GM23338 (cell line): Measurements from ENCODE around the gene PEPD. TPM values are rescaled to one million over a fixed set of nuclear protein-coding genes. Genes with fewer than 3 reads are reported as not detected.

ENCODE experiments used
- ATAC-seq: fragments of 200-7000 bp; cut with Tn5 transposase; 3 replicates; pipeline ENCODE4 v1.9.1; 2020
- DNase-seq: peaks from one replicate; pipeline ENCODE4 v3.0.0-alpha.2; 2015; ENCODE audit warnings: low spot score
- H2AFZ ChIP-seq: fragments of 200-600 bp; sonication (generic); 2 replicates; pipeline ENCODE4 v1.8.0; 2016; ENCODE audit warnings: antibody characterized with exemption, mild to moderate bottlenecking, moderate library complexity
- H3F3A ChIP-seq: fragments of 200-600 bp; sonication (generic); replicated peaks from 2 replicates; pipeline ENCODE4 v1.8.0; 2017; ENCODE audit warnings: antibody characterized with exemption, mixed run types, low read depth
- H3K27ac ChIP-seq: fragments of 200-600 bp; sonication (generic); 2 replicates; pipeline ENCODE4 v1.6.1; 2016; ENCODE audit warnings: low read depth
- H3K27me3 ChIP-seq: fragments of 200-600 bp; sonication (generic); 2 replicates; pipeline ENCODE4 v1.8.0; 2016; ENCODE audit warnings: mild to moderate bottlenecking, mixed run types, moderate library complexity; ENCODE audit not compliant: insufficient read depth
- H3K36me3 ChIP-seq: fragments of 200-600 bp; sonication (generic); 2 replicates; pipeline ENCODE4 v1.8.0; 2016; ENCODE audit warnings: mild to moderate bottlenecking; ENCODE audit not compliant: insufficient read depth
- H3K4me1 ChIP-seq: fragments of 200-600 bp; sonication (generic); 2 replicates; pipeline ENCODE4 v1.8.0; 2016; ENCODE audit warnings: mild to moderate bottlenecking, moderate library complexity; ENCODE audit not compliant: insufficient read depth
- H3K4me2 ChIP-seq: fragments of 200-600 bp; sonication (generic); 2 replicates; pipeline ENCODE4 v1.7.1; 2017; ENCODE audit warnings: mixed run types
- H3K4me3 ChIP-seq: fragments of 200-600 bp; sonication (generic); 2 replicates; pipeline ENCODE4 v1.6.1; 2016; ENCODE audit warnings: mixed run types
- H3K79me2 ChIP-seq: fragments of 200-600 bp; sonication (generic); replicated peaks from 2 replicates; pipeline ENCODE4 v1.8.0; 2017; ENCODE audit warnings: mild to moderate bottlenecking; ENCODE audit not compliant: insufficient read depth
- H3K9me2 ChIP-seq: fragments of 200-600 bp; sonication (generic); 2 replicates; pipeline ENCODE4 v1.8.0; 2017; ENCODE audit not compliant: insufficient read depth
- H4K20me1 ChIP-seq: fragments of 200-600 bp; sonication (generic); replicated peaks from 2 replicates; pipeline ENCODE4 v1.8.0; 2017; ENCODE audit warnings: mild to moderate bottlenecking; ENCODE audit not compliant: insufficient read depth
- H3K27ac Mint-ChIP-seq: 2 replicates; pipeline ENCODE4 v1.8.0; 2020; ENCODE audit warnings: inconsistent platforms, mild to moderate bottlenecking, moderate library complexity, mixed read lengths
- H3K27me3 Mint-ChIP-seq: 3 replicates; pipeline ENCODE4 v1.8.0; 2022; ENCODE audit warnings: low read depth, mild to moderate bottlenecking, moderate library complexity, mixed read lengths, inconsistent platforms; ENCODE audit not compliant: insufficient read depth, poor library complexity
- H3K36me3 Mint-ChIP-seq: 3 replicates; pipeline ENCODE4 v1.8.0; 2021; ENCODE audit warnings: low read depth, mild to moderate bottlenecking, inconsistent platforms, moderate library complexity, mixed read lengths
- H3K4me1 Mint-ChIP-seq: 3 replicates; pipeline ENCODE4 v1.8.0; 2020; ENCODE audit warnings: mild to moderate bottlenecking, inconsistent platforms, mixed read lengths
- H3K4me3 Mint-ChIP-seq: 3 replicates; pipeline ENCODE4 v1.8.0; 2021; ENCODE audit warnings: moderate library complexity, mild to moderate bottlenecking, inconsistent platforms, mixed read lengths
- H3K9me3 Mint-ChIP-seq: 3 replicates; pipeline ENCODE4 v1.8.0; 2020; ENCODE audit warnings: moderate library complexity, mild to moderate bottlenecking, inconsistent platforms, mixed read lengths
- CREB1 ChIP-seq: fragments of 250-450 bp; sonication (Bioruptor Pico); IDR thresholded peaks from 2 replicates; pipeline ENCODE4 v1.5.0; 2020; ENCODE audit warnings: low read depth, mild to moderate bottlenecking, moderate library complexity
- EZH2 ChIP-seq: fragments of 200-600 bp; sonication (generic); IDR thresholded peaks from one replicate; pipeline ENCODE4 v1.8.0; 2017; ENCODE audit warnings: antibody characterized with exemption, mild to moderate bottlenecking, low read depth; ENCODE audit not compliant: unreplicated experiment
- EZH2phosphoT487 ChIP-seq: fragments of 200-600 bp; sonication (generic); IDR thresholded peaks from one replicate; pipeline ENCODE4 v1.8.1; 2018; ENCODE audit warnings: antibody characterized with exemption; ENCODE audit not compliant: unreplicated experiment
- JUNB ChIP-seq: IDR thresholded peaks from one replicate; pipeline ENCODE4 v1.6.1; 2016; ENCODE audit warnings: antibody characterized with exemption; ENCODE audit not compliant: unreplicated experiment
- NANOG ChIP-seq: IDR thresholded peaks from 2 replicates; pipeline ENCODE4 v1.6.1; 2016; ENCODE audit warnings: antibody characterized with exemption, borderline replicate concordance
- POLR2AphosphoS5 ChIP-seq: IDR thresholded peaks from 2 replicates; pipeline ENCODE4 v1.6.1; 2016; ENCODE audit warnings: antibody characterized with exemption, low read depth
- STAT1 ChIP-seq: IDR thresholded peaks from one replicate; pipeline ENCODE4 v1.6.1; 2016; ENCODE audit warnings: antibody characterized with exemption; ENCODE audit not compliant: unreplicated experiment
- ZNF114 ChIP-seq: fragments of 250-450 bp; sonication (Bioruptor Pico); IDR thresholded peaks from 2 replicates; pipeline ENCODE4 v1.5.0; 2020; ENCODE audit warnings: mild to moderate bottlenecking, moderate library complexity
- ZNF331 ChIP-seq: fragments of 250-450 bp; sonication (Bioruptor Pico); IDR thresholded peaks from 2 replicates; pipeline ENCODE4 v1.5.0; 2020; ENCODE audit warnings: low read depth, mild to moderate bottlenecking, moderate library complexity
- polyA plus RNA-seq: library from polyadenylated mRNA; unstranded; fragments of >200 nt; fragmentation: Nextera tagmentation; extraction: Ambion mirVana; gene quantifications from 2 replicates; pipeline ENCODE4 v1.2.1, GENCODE V29; 2016
- total RNA-seq: library from RNA; depleted of rRNA; stranded (reverse); fragments of >200 nt; shearing (Covaris generic); gene quantifications from 2 replicates; pipeline ENCODE4 v1.2.3, GENCODE V29; 2014
- TF ChIP-seq, protein P1 (sequence below), 2 experiments: fragments of 200-600 bp in 1 of 2; sonication (generic) in 1 of 2; conservative IDR thresholded peaks; 2 replicates each; pipeline versions ENCODE4 v1.5.1 to v1.6.1; 2016 to 2017; ENCODE audit warnings: antibody characterized with exemption in 2 of 2, low read depth in 2 of 2, mild to moderate bottlenecking in 2 of 2, moderate library complexity in 1 of 2
- TF ChIP-seq, protein P2 (sequence below): fragments of 250-450 bp; sonication (Bioruptor Pico); IDR thresholded peaks from 2 replicates; pipeline ENCODE4 v1.5.0; 2020; ENCODE audit warnings: mild to moderate bottlenecking, moderate library complexity
- TF ChIP-seq, protein P3 (sequence below): IDR thresholded peaks from one replicate; pipeline ENCODE4 v1.6.1; 2018; ENCODE audit warnings: antibody characterized with exemption; ENCODE audit not compliant: unreplicated experiment
- TF ChIP-seq, protein P4 (sequence below): IDR thresholded peaks from 2 replicates; pipeline ENCODE4 v1.6.1; 2016; ENCODE audit warnings: antibody characterized with exemption

The PEPD gene
- total and polyA plus RNA-seq, 2 experiments from 2014 or later, result 81.7 to 89.2 TPM

DNA sequence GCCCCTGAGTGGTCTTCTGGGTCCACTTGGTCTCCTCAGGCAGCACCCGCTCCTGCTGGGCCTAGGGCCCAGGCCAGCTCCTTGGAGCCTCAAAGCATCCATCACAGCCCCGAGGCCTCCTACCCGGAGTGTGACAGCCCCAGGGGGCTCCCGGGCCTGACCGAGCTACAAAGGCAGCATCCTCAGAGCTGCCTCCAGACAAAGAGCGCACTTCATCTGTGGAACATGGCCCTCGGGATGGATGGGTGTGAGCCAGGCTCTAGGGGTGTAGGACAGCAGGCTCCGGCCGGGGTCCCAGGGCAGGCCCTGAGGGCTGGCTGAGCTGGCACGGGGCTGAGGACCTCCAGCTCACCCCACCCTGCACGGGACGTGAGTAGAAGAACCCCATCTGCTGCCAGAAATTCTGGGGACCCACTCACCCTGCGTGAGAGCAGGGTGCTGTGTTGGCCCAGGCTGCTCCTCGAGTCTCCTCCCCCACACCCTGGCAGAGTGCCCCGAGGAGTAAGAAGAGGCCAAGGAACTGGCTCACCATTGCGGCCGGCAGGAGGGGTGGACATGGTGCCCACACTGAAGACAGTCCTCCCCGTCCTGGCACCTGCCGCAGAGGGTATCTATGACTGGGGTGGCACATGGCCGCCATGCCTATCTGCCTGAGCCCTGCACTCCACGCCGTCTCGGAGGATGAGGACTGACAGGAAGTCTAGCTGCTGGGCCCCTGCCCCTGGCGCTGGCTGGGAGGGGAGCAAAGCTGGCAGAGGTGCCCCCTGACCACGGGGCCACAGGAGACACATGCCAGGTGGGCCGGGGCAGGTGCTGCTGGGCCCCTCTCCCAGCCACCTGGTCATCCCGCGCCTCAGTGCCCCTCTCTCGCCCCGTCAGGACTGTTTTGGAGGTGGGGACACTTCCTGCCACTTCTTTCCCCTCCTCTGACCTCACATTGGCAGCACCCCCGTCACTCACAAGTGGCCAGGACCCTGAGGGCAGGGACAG lies 125.7 kb downstream of the PEPD start:
- Mint-ChIP-seq H3K4me3 (no peak overlapping the region), H3K27ac (peak overlapping the region; percentile 49; the same call in 1 of the 2 replicates), H3K27me3 (peaks cover 6% of the 10 kb centered on the region), H3K36me3 (no peaks in the 10 kb centered on the region), H3K9me3 (no peaks in the 10 kb centered on the region; the same call in 2 of the 3 replicates), H3K4me1 (peaks cover 19% of the 10 kb centered on the region)
- Histone ChIP-seq H2AFZ (no peak overlapping the region), H3K27ac (no peak overlapping the region), H3K9me2 (no peaks in the 10 kb centered on the region), H3K27me3 (no peaks in the 10 kb centered on the region), H3K4me1 (no peaks in the 10 kb centered on the region), H3K79me2 (no peaks in the 10 kb centered on the region), H3K4me3 (no peak overlapping the region), H3F3A (no peaks in the 10 kb centered on the region), H3K36me3 (no peaks in the 10 kb centered on the region), H4K20me1 (no peaks in the 10 kb centered on the region), H3K4me2 (no peak overlapping the region)
- TF ChIP-seq, protein P1, sequence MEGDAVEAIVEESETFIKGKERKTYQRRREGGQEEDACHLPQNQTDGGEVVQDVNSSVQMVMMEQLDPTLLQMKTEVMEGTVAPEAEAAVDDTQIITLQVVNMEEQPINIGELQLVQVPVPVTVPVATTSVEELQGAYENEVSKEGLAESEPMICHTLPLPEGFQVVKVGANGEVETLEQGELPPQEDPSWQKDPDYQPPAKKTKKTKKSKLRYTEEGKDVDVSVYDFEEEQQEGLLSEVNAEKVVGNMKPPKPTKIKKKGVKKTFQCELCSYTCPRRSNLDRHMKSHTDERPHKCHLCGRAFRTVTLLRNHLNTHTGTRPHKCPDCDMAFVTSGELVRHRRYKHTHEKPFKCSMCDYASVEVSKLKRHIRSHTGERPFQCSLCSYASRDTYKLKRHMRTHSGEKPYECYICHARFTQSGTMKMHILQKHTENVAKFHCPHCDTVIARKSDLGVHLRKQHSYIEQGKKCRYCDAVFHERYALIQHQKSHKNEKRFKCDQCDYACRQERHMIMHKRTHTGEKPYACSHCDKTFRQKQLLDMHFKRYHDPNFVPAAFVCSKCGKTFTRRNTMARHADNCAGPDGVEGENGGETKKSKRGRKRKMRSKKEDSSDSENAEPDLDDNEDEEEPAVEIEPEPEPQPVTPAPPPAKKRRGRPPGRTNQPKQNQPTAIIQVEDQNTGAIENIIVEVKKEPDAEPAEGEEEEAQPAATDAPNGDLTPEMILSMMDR (conservative IDR thresholded peaks at IDR 0.05; ENCODE audit: low read depth in 2 of 2), result no peak
- TF ChIP-seq CREB1 (CRISPR knock-in tag) (no peak), NANOG (no peak), JUNB (no peak), EZH2phosphoT487 (no peak), ZNF331 (CRISPR knock-in tag) (no peak), POLR2AphosphoS5 (no peak), ZNF114 (CRISPR knock-in tag) (no peak), EZH2 (no peak), STAT1 (no peak)
- TF ChIP-seq, protein P2, sequence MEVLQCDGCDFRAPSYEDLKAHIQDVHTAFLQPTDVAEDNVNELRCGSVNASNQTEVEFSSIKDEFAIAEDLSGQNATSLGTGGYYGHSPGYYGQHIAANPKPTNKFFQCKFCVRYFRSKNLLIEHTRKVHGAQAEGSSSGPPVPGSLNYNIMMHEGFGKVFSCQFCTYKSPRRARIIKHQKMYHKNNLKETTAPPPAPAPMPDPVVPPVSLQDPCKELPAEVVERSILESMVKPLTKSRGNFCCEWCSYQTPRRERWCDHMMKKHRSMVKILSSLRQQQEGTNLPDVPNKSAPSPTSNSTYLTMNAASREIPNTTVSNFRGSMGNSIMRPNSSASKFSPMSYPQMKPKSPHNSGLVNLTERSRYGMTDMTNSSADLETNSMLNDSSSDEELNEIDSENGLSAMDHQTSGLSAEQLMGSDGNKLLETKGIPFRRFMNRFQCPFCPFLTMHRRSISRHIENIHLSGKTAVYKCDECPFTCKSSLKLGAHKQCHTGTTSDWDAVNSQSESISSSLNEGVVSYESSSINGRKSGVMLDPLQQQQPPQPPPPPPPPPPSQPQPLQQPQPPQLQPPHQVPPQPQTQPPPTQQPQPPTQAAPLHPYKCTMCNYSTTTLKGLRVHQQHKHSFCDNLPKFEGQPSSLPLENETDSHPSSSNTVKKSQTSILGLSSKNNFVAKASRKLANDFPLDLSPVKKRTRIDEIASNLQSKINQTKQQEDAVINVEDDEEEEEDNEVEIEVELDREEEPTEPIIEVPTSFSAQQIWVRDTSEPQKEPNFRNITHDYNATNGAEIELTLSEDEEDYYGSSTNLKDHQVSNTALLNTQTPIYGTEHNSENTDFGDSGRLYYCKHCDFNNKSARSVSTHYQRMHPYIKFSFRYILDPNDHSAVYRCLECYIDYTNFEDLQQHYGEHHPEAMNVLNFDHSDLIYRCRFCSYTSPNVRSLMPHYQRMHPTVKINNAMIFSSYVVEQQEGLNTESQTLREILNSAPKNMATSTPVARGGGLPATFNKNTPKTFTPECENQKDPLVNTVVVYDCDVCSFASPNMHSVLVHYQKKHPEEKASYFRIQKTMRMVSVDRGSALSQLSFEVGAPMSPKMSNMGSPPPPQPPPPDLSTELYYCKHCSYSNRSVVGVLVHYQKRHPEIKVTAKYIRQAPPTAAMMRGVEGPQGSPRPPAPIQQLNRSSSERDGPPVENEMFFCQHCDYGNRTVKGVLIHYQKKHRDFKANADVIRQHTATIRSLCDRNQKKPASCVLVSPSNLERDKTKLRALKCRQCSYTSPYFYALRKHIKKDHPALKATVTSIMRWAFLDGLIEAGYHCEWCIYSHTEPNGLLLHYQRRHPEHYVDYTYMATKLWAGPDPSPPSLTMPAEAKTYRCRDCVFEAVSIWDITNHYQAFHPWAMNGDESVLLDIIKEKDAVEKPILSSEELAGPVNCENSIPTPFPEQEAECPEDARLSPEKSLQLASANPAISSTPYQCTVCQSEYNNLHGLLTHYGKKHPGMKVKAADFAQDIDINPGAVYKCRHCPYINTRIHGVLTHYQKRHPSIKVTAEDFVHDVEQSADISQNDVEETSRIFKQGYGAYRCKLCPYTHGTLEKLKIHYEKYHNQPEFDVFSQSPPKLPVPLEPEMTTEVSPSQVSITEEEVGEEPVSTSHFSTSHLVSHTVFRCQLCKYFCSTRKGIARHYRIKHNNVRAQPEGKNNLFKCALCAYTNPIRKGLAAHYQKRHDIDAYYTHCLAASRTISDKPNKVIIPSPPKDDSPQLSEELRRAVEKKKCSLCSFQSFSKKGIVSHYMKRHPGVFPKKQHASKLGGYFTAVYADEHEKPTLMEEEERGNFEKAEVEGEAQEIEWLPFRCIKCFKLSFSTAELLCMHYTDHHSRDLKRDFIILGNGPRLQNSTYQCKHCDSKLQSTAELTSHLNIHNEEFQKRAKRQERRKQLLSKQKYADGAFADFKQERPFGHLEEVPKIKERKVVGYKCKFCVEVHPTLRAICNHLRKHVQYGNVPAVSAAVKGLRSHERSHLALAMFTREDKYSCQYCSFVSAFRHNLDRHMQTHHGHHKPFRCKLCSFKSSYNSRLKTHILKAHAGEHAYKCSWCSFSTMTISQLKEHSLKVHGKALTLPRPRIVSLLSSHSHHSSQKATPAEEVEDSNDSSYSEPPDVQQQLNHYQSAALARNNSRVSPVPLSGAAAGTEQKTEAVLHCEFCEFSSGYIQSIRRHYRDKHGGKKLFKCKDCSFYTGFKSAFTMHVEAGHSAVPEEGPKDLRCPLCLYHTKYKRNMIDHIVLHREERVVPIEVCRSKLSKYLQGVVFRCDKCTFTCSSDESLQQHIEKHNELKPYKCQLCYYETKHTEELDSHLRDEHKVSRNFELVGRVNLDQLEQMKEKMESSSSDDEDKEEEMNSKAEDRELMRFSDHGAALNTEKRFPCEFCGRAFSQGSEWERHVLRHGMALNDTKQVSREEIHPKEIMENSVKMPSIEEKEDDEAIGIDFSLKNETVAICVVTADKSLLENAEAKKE (CRISPR knock-in tag), result no peak
- TF ChIP-seq, protein P3, sequence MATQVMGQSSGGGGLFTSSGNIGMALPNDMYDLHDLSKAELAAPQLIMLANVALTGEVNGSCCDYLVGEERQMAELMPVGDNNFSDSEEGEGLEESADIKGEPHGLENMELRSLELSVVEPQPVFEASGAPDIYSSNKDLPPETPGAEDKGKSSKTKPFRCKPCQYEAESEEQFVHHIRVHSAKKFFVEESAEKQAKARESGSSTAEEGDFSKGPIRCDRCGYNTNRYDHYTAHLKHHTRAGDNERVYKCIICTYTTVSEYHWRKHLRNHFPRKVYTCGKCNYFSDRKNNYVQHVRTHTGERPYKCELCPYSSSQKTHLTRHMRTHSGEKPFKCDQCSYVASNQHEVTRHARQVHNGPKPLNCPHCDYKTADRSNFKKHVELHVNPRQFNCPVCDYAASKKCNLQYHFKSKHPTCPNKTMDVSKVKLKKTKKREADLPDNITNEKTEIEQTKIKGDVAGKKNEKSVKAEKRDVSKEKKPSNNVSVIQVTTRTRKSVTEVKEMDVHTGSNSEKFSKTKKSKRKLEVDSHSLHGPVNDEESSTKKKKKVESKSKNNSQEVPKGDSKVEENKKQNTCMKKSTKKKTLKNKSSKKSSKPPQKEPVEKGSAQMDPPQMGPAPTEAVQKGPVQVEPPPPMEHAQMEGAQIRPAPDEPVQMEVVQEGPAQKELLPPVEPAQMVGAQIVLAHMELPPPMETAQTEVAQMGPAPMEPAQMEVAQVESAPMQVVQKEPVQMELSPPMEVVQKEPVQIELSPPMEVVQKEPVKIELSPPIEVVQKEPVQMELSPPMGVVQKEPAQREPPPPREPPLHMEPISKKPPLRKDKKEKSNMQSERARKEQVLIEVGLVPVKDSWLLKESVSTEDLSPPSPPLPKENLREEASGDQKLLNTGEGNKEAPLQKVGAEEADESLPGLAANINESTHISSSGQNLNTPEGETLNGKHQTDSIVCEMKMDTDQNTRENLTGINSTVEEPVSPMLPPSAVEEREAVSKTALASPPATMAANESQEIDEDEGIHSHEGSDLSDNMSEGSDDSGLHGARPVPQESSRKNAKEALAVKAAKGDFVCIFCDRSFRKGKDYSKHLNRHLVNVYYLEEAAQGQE, result no peak
- TF ChIP-seq, protein P4, sequence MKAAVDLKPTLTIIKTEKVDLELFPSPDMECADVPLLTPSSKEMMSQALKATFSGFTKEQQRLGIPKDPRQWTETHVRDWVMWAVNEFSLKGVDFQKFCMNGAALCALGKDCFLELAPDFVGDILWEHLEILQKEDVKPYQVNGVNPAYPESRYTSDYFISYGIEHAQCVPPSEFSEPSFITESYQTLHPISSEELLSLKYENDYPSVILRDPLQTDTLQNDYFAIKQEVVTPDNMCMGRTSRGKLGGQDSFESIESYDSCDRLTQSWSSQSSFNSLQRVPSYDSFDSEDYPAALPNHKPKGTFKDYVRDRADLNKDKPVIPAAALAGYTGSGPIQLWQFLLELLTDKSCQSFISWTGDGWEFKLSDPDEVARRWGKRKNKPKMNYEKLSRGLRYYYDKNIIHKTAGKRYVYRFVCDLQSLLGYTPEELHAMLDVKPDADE, result no peak
- DNase-seq, result no peak
- no peak for ATAC-seq
